LNCaP clone FGC (cell line): ENCODE results near the gene RDH16.
A peak's percentile ranks its signal among the peaks of the same experiment; 100 is the strongest.
"Not testable (repeated sequence)": the region's sequence is repeated elsewhere in the genome, so short reads cannot be mapped to it uniquely, and the experiment has no call there.

Experiments
- DNase-seq: peaks from one replicate; pipeline ENCODE4 v3.0.0-alpha.2; 2011; ENCODE audit warnings: low read depth
- H3K4me3 ChIP-seq: 2 replicates; pipeline ENCODE4 v1.5.1; 2011; ENCODE audit warnings: mild to moderate bottlenecking, low read depth, low read length, control low read depth
- TF ChIP-seq, protein P1 (sequence below): IDR thresholded peaks from 2 replicates; pipeline ENCODE4 v1.5.1; 2012; ENCODE audit warnings: mild to moderate bottlenecking; ENCODE audit not compliant: control insufficient read depth, insufficient read depth; ENCODE audit errors: extremely low read depth

RDH16 gene

DNA sequence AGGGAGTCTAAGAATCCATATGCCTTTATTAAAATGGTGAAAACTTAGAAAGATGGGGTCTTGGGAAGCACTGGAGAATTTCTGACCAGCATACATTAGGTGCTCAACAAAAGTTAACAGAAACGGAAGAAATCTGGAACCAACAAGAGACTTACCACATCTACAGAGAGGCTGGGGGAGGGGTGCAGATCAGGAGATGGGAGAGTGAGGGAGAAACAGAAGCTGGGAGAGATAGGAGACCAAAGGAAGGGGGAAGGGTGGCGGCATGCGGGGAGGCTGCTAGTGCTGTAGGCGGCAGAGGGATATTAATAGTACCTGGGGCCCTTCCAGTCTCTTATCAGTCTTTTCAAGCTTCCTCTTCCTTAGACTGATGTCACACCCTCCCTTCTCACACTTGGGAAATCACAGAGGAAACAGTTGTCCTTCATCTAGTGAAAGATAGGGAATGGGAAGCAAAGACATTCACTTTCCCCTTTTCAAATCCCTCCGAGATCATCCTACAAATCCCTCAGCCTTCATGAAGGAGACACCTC lies 30.9 kb upstream of the RDH16 start:
- no peak for DNase-seq
- TF ChIP-seq, protein P1, sequence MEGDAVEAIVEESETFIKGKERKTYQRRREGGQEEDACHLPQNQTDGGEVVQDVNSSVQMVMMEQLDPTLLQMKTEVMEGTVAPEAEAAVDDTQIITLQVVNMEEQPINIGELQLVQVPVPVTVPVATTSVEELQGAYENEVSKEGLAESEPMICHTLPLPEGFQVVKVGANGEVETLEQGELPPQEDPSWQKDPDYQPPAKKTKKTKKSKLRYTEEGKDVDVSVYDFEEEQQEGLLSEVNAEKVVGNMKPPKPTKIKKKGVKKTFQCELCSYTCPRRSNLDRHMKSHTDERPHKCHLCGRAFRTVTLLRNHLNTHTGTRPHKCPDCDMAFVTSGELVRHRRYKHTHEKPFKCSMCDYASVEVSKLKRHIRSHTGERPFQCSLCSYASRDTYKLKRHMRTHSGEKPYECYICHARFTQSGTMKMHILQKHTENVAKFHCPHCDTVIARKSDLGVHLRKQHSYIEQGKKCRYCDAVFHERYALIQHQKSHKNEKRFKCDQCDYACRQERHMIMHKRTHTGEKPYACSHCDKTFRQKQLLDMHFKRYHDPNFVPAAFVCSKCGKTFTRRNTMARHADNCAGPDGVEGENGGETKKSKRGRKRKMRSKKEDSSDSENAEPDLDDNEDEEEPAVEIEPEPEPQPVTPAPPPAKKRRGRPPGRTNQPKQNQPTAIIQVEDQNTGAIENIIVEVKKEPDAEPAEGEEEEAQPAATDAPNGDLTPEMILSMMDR, result no peak
- no peak overlapping the region for H3K4me3 ChIP-seq

DNA sequence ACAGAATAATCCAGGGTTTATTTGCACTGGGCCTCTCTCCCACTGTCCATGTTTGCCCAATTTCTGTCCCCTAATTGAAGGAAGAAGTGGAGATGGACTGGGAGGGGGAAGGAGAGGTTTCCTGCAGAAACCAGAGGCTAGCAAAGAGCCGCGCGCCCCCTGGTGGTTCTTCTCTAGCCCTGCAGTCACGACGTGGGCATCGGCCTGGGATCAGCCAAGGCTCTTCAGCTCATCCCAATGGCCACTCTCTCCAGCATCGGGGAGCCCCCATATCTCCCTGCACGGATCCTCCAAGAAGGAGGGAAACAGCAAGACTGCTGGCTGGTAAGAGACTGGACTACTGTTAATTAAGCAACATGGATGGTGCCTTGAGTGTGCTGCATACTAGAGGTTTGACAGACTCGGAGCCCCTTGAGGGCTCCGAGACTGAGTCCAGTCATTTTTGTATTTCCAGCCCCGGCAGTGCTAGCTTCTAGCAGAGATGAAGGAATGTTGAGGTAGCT lies 30.2 kb upstream of the RDH16 start:
- TF ChIP-seq, protein P1, result peak; percentile 90
- DNase-seq, result peak; percentile 43
- H3K4me3 ChIP-seq, result no peak overlapping the region

DNA sequence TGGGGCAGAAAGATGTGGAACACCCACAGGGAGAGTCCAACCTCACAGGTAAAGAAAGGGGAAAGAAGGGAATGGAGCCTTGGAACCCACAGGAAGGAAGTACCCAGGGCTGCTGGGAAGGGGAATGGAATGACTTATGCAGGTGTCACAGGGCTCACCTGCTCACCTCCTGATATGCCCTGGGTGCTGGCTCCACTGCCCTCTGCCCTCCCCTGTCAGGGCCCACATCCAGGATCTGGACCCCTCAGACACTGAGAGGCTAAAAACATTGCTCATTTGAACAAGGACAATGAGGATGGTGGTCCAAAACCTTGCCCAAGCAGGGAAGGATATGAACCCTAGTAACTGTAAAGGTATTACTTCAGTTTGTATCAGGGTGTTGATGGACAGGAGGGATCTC lies 29.6 kb upstream of the RDH16 start:
- DNase-seq, result no peak
- TF ChIP-seq, protein P1, result no peak
- no peak overlapping the region for H3K4me3 ChIP-seq

DNA sequence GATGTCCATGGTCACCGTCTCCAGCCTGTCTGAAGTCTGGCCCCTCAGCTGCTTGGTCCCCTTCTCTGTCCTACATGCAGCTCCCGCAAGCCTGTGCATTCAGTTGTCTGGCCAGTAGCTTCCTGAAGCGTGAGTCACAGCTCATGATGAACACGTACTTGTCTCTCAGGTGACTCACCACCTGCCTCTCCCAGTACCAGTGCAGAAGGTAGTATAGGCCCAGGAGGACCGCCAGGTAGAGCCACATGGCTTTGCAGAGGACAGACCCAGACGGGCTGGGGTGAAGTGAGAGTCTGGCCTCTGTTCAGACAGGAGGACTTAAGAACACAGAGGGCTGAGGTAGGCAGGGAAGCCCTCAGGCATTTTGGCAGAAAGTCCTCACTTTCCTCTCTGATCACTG lies 28.3 kb upstream of the RDH16 start:
- peak; percentile 46 for DNase-seq
- not testable (repeated sequence) for H3K4me3 ChIP-seq

DNA sequence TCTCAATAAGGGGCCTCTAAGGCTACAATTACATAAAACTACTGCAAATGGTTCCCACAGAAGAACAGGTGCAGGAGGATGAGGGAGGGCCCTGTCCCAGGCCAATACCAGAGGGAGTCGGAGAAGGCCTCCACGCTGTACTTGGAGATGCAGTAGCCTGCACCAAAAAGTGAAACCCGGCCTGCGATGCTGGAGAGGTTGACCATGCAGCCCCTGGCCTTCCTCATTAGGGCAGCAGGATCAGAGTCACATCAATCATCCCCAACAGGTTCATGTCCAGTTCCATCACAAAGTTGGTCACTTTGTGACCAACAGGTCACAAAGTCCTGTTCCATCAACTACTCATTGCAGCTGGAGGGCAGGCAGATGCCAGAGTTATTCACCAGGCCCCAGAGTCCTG lies 26.0 kb upstream of the RDH16 start:
- DNase-seq, result no peak
- TF ChIP-seq, protein P1, result no peak
- H3K4me3 ChIP-seq, result no peak overlapping the region

DNA sequence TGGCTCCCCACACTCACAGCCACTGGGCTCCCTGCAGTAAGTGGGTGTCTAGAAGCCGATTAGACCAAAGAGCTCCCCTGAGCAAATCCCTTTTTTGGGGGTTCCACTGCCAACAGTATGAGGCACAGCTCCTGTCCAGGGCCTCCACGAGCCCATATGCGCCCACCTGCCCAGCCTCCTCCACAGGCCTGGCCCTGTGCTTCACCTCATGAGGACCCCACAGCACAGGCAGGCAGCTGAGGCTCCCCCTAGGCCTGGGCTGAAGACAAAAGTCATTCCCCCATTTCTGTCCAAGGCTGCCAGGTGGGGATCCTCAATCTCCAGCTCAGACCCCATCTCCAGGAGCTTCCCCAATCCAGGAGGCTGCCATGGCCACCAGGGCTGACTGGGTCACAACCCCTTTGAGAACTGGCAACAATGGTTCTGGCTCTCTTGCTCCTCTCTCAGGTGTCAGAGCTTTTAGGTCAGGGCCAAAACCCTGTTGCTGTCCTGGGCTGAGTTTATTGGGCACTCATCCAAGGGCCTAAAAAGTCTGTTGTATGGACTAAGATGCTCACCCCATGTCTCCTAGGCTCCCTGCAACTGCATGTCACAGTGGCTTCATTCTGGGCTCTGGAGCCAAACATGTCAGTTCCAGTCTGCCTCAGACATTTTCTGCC lies 25.3 kb upstream of the RDH16 start:
- not testable (repeated sequence) for H3K4me3 ChIP-seq, DNase-seq

DNA sequence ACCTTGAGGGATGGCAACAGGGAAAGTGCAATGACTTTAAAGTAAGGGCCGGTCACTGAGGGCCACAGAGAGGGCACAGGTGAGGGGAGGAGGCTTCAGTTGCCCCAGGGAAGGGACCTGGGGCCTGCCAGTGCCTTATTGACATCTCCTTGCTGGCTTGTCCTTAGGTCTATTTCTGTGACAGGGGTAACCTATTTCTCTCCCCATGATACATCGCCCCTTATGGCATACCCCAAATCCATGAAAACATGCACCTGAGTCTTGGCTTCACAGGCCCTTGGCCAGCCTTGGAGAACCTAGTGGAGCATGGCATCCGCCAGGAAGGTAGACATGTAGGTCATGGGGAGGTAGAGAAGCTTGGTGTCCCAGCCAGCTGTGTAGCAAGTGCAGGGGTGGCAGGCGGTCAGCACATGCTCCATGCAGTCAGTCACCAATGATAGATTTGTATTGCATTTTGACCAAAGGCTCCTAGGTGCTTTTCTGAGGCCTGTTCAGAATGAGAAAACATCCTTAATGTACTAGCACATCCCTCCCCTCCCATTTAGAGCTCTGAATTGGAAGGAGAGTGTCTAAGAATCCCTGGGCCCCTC lies 23.6 kb upstream of the RDH16 start:
- TF ChIP-seq, protein P1, result no peak
- H3K4me3 ChIP-seq, result no peak overlapping the region
- DNase-seq, result no peak

DNA sequence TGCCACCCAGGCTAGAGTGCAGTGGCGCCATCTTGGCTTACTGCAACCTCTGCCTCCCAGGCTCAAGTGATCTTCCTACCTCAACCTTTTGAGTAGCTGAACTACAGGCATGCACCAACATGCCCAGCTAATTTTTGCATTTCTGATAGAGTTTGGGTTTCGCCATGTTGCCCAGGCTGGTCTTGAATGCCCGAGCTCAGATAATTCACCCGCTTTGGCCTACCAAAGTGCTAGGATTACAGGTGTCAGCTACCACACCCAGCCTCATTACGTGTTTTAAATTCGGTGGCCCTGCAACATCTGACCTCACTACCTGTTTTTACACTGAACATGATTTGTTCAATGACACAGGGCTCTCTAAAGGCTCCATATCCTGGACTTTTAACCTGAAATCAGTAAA lies 22.9 kb upstream of the RDH16 start:
- no peak overlapping the region for H3K4me3 ChIP-seq

More for the DNA sequence above, 22.9 kb upstream of the RDH16 start:
- TF ChIP-seq, protein P1, result no peak
- DNase-seq, result no peak
